PC-9 (cell line): ENCODE results near the gene INSYN1.

Experiments
- CTCF ChIP-seq: fragments of 200-600 bp; sonication (generic); conservative IDR thresholded peaks from 2 replicates; pipeline ENCODE4 v1.6.1; 2017; ENCODE audit warnings: mixed run types, antibody characterized with exemption, mild to moderate bottlenecking, moderate library complexity
- EZH2 ChIP-seq: fragments of 200-600 bp; sonication (generic); IDR thresholded peaks from 2 replicates; pipeline ENCODE4 v1.8.0; 2017; ENCODE audit warnings: antibody characterized with exemption, low read depth

GRCh38 chr15:73794443-73795133, 41.4 kb upstream of the INSYN1 start:
- no peak for TF ChIP-seq CTCF
- TF ChIP-seq EZH2: no peak
